Karpas-422 (cell line): Measurements from ENCODE around the gene SLC12A7. TPM values are rescaled to one million over a fixed set of nuclear protein-coding genes. Genes with fewer than 3 reads are reported as not detected.

Experiments used
- DNase-seq: peaks from one replicate; pipeline ENCODE4 v3.0.0-alpha.2; 2015
- H2AFZ ChIP-seq: fragments of 200-600 bp; sonication (generic); 2 replicates; pipeline ENCODE4 v1.6.1; 2014; ENCODE audit warnings: antibody characterized with exemption, low read length, mixed read lengths
- H3K27ac ChIP-seq: fragments of 200-600 bp; sonication (generic); 2 replicates; pipeline ENCODE4 v1.5.1; 2014; ENCODE audit warnings: mild to moderate bottlenecking, low read length, moderate library complexity
- H3K27me3 ChIP-seq: fragments of 200-600 bp; sonication (generic); 2 replicates; pipeline ENCODE4 v1.6.1; 2014; ENCODE audit warnings: low read length, mixed read lengths
- H3K36me3 ChIP-seq: fragments of 200-600 bp; sonication (generic); 2 replicates; pipeline ENCODE4 v1.6.1; 2014; ENCODE audit warnings: low read length, mixed read lengths; ENCODE audit not compliant: insufficient read depth
- H3K4me1 ChIP-seq: fragments of 200-600 bp; sonication (generic); 2 replicates; pipeline ENCODE4 v1.6.1; 2014; ENCODE audit warnings: mild to moderate bottlenecking, low read length, mixed read lengths
- H3K4me2 ChIP-seq: fragments of 200-600 bp; sonication (generic); 2 replicates; pipeline ENCODE4 v1.6.1; 2014; ENCODE audit warnings: low read length, low read depth, mild to moderate bottlenecking; ENCODE audit not compliant: poor library complexity, severe bottlenecking
- H3K4me3 ChIP-seq: fragments of 200-600 bp; sonication (generic); 2 replicates; pipeline ENCODE4 v1.5.1; 2014; ENCODE audit warnings: mild to moderate bottlenecking, antibody characterized with exemption, low read length, mixed read lengths
- H3K79me2 ChIP-seq: fragments of 200-600 bp; sonication (generic); 2 replicates; pipeline ENCODE4 v1.6.1; 2014; ENCODE audit warnings: mild to moderate bottlenecking, low read length, mixed read lengths
- H3K9ac ChIP-seq: fragments of 200-600 bp; sonication (generic); 2 replicates; pipeline ENCODE4 v1.6.0; 2014; ENCODE audit warnings: low read length
- H3K9me2 ChIP-seq: fragments of 200-600 bp; sonication (generic), shearing (Covaris generic); replicated peaks from 2 replicates; pipeline ENCODE4 v1.6.0; 2014; ENCODE audit warnings: mild to moderate bottlenecking, low read length, moderate library complexity; ENCODE audit not compliant: insufficient read depth
- H3K9me3 ChIP-seq: fragments of 300-700, 200-600 bp; sonication (generic); 2 replicates; pipeline ENCODE4 v1.6.1; 2014; ENCODE audit warnings: low read length, mixed read lengths
- H4K20me1 ChIP-seq: fragments of 200-600 bp; sonication (generic); 2 replicates; pipeline ENCODE4 v1.6.1; 2014; ENCODE audit warnings: mild to moderate bottlenecking, antibody characterized with exemption, low read length, low read depth; ENCODE audit not compliant: insufficient read depth
- total RNA-seq: library from RNA; depleted of rRNA; stranded (reverse); fragments of >200 nt; shearing (Covaris generic); gene quantifications from 2 replicates; pipeline ENCODE4 v1.2.3, GENCODE V29; 2014; ENCODE audit warnings: low replicate concordance

SLC12A7 gene
- total RNA-seq, 1 experiment from 2014 or later = not detected

DNA sequence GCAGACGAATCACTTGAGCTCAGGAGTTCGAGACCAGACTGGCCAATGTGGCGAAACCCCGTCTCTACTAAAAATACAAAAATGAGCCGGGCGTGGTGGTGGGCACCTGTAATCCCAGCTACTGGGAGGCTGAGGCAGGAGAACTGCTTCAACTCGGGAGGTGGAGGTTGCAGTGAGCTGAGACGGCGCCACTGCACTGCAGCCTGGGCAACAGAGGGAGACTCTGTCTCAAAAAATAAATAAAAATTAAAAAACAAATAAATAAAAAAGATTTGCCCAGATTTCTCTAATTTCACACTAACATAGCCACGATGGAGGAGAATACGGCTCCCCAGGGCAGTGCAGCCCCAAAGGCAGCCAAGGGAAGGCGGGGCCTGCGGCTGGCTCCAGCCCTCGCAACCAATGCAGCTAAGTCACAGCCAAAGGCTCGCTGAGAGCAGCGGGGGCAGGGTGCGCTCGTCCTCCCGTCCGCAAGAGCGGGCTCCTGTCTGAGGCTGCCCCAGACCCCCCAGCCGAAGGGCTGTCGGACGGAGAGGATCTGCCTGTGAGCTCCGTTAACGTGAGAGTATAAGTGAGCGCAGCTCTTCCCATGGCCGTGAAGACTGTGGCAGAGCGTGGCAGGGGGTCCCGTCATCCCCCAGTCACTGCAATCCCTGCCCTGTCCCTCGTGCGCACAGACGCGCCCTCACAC, 43.5 kb downstream of the SLC12A7 start:
- no peaks in the 10 kb centered on the region for H3K36me3 ChIP-seq

DNA sequence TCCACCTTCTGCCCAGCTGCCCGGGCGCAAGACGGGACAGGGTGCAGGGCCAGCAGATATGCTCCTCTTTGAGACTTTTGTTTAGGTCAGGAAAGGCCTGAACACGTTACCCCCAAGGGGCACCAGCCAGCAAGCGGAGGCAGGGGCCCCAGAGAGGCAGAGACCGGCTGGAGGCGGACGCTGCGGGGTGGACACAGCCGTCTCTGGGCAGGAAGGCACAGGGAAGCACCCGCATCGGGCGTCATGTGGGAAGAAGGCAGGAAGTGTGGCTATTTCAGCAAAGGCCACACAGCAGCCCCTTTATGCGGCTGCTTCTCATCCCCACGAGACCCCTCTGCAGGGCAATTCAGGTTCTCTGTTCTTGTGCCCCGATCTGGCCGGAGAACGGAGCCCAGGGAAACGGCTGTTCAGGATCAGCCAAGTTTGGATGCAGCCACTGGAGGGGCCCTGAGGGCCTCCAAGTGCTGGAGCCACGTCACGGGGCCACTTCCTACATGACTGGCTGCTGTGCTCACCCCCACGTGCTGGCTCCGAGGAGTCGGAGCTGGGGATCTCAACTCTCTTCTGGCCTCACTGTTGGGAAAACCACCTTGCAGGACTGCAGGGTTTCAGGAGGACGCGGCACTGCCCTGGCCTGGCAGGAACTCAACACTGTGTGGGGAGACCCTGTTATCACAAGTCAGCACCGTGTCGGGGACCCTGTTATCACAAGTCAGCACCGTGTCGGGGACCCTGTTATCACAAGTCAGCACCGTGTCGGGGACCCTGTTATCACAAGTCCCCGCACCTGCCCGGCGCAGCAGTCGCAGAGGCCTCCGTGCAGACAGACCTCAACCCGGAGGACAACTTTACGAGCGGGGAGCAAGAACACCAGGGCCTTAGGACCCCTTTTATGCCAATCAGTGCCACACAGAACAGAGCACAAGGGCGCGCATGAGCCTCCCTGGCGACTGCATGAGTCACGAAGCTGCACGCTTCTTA, 44.4 kb downstream of the SLC12A7 start:
- Histone ChIP-seq H3K36me3 (no peaks in the 10 kb centered on the region), H3K9me3 (no peaks in the 10 kb centered on the region), H3K27ac (no peak overlapping the region), H3K9me2 (no peaks in the 10 kb centered on the region), H3K27me3 (no peaks in the 10 kb centered on the region), H3K4me1 (no peaks in the 10 kb centered on the region), H3K4me3 (no peak overlapping the region), H3K4me2 (no peak overlapping the region), H4K20me1 (no peaks in the 10 kb centered on the region), H3K79me2 (no peaks in the 10 kb centered on the region), H2AFZ (no peak overlapping the region), H3K9ac (no peak overlapping the region)
- DNase-seq = no peak

More for the DNA sequence above, 43.5 kb downstream of the SLC12A7 start:
- Histone ChIP-seq H3K4me3 (no peak overlapping the region), H3K27ac (no peak overlapping the region), H4K20me1 (no peaks in the 10 kb centered on the region), H3K27me3 (no peaks in the 10 kb centered on the region), H3K9me2 (no peaks in the 10 kb centered on the region), H2AFZ (no peak overlapping the region), H3K4me2 (no peak overlapping the region), H3K9ac (no peak overlapping the region), H3K79me2 (no peaks in the 10 kb centered on the region), H3K4me1 (no peaks in the 10 kb centered on the region), H3K9me3 (no peaks in the 10 kb centered on the region)
- no peak for DNase-seq

DNA sequence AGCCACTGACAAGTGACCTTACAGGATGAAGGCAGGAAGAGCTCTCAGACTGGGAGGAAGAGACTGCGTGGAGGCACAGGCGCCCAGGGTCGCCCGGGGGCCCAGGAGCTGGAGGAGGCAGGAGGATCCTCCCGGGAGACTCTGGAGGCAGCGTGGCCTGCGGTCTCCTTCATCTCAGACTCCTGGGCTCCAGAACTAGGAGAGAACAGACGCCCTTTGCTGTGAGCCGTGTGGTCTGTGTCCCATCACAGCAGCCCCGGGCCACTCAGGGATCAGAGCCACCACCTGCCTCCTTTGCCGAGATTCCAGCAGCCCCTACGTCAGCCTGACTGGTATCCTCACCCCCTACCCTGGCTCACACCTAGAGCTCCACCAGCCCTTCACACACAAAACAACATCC, 45.2 kb downstream of the SLC12A7 start:
- no peaks in the 10 kb centered on the region for H3K79me2 ChIP-seq
- H3K4me1 ChIP-seq = no peaks in the 10 kb centered on the region
- DNase-seq = no peak
- H3K9ac ChIP-seq = no peak overlapping the region
- no peak overlapping the region for H3K27ac ChIP-seq
- H3K36me3 ChIP-seq = no peaks in the 10 kb centered on the region
- H2AFZ ChIP-seq = no peak overlapping the region
- H3K27me3 ChIP-seq = no peaks in the 10 kb centered on the region
- no peaks in the 10 kb centered on the region for H4K20me1 ChIP-seq
- H3K4me2 ChIP-seq = no peak overlapping the region
- H3K9me2 ChIP-seq = no peaks in the 10 kb centered on the region
- no peaks in the 10 kb centered on the region for H3K9me3 ChIP-seq
- no peak overlapping the region for H3K4me3 ChIP-seq

DNA sequence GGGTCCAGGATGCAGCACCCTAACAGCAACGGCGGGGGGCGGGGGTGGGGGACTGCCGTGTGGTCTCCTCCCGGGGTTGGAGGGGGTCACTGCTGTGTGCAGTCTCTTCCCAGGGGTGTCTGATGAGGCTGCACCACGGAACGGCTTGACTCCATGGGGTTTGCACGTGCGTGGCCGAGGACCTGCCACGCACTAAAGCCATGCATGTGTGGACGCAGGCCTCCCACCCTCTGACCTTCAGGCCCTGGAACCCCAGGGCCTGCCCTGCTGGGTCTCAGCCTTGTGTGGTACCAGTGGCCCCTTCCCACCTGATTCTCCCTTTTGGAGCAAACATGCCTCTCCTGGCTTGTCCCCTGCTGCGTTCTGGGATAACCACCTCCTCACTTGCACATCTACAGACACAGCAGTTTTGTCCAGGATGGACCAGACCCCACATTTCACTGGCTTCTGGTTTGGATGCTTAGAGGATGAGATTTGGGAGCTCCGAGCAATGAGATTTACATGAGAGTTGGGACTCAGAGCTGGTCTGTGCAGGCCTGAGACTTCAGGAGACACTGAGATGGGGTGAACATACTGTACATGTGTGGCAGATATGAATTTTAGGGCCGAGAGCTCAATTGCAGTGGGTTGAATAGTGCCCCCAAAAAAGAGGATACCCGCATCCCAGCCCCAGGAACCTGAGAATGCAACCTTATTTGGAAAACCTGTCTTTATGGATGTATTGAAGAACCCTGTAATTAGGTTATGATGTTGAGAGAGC, 45.8 kb downstream of the SLC12A7 start:
- H3K36me3 ChIP-seq = no peaks in the 10 kb centered on the region
- H3K79me2 ChIP-seq = no peaks in the 10 kb centered on the region
- DNase-seq = no peak

DNA sequence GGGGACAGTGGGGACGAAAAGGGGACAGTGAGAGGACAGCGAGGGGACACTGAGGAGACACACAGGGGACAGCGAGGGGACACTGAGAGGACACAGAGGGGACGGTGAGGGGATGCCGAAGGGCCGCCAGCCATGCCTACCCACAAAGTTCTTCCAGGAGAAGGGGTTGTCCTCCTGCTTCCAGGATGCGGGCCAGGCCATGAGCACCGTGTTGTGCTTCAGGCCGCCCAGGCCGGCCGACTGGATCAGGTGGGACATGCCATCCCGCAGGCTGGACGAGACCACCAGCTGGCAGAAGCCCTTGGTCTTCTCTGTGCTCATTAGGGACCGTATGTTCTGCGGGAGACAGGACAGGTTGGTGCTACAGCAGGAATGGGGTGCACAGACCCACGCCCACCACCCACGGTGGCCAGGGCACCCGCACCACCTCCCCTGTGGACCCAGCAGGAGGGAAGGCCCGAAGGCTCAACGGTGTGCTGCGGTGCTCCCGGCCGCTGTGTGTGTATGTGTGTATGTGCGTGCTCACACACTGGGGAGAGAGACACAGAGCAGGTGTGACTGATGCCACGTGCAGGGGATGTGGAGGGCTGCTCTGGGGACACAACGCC, 46.6 kb downstream of the SLC12A7 start:
- Histone ChIP-seq H3K4me3 (no peak overlapping the region), H3K4me2 (no peak overlapping the region), H4K20me1 (no peaks in the 10 kb centered on the region), H3K27me3 (no peaks in the 10 kb centered on the region), H2AFZ (no peak overlapping the region), H3K79me2 (no peaks in the 10 kb centered on the region), H3K9ac (no peak overlapping the region), H3K9me3 (no peaks in the 10 kb centered on the region), H3K9me2 (no peaks in the 10 kb centered on the region), H3K27ac (no peak overlapping the region), H3K4me1 (no peaks in the 10 kb centered on the region), H3K36me3 (no peaks in the 10 kb centered on the region)
- no peak for DNase-seq

More for the DNA sequence above, 45.8 kb downstream of the SLC12A7 start:
- Histone ChIP-seq H3K27ac (no peak overlapping the region), H3K9ac (no peak overlapping the region), H4K20me1 (no peaks in the 10 kb centered on the region), H2AFZ (no peak overlapping the region), H3K9me2 (no peaks in the 10 kb centered on the region), H3K4me3 (no peak overlapping the region), H3K4me1 (no peaks in the 10 kb centered on the region), H3K4me2 (no peak overlapping the region), H3K9me3 (no peaks in the 10 kb centered on the region), H3K27me3 (no peaks in the 10 kb centered on the region)

DNA sequence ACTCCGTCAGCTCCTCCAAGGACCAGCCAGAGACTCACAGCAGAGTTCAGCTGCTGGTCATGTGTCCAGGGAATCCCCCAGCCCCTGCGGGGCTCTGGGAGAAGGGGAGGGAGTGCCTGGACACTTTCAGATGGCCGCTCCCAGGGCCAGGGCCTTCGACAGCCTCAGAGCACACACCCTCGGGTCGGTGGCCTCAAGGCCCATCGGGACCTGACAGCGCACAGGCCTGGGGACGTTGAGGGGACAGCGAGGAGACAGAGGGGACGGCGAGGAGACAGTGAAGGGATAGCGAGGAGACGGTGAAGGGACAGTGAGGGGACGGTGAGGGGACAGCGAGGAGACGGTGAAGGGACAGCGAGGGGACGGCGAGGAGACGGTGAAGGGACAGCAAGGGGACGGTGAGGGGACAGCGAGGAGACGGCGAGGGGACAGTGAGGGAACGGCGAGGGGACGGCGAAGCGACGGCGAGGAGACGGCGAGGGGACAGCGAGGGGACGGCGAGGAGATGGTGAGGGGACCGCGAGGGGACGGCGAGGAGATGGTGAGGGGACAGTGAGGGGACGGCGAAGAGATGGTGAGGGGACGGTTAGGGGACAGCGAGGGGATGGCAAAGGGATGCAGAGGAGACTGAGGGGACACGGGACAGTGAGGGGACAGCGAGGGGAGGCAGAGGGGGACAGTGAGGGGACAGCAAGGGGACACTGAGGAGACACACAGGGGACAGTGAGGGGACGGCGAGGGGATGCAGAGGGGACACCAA, 47.3 kb downstream of the SLC12A7 start:
- no peaks in the 10 kb centered on the region for H3K9me2 ChIP-seq
- no peaks in the 10 kb centered on the region for H3K27me3 ChIP-seq
- no peaks in the 10 kb centered on the region for H4K20me1 ChIP-seq
- H3K27ac ChIP-seq = no peak overlapping the region
- no peak overlapping the region for H2AFZ ChIP-seq
- H3K9me3 ChIP-seq = no peaks in the 10 kb centered on the region
- H3K79me2 ChIP-seq = no peaks in the 10 kb centered on the region
- no peak overlapping the region for H3K4me2 ChIP-seq
- no peaks in the 10 kb centered on the region for H3K36me3 ChIP-seq
- H3K4me3 ChIP-seq = no peak overlapping the region
- no peak overlapping the region for H3K9ac ChIP-seq
- no peak for DNase-seq
- no peaks in the 10 kb centered on the region for H3K4me1 ChIP-seq

DNA sequence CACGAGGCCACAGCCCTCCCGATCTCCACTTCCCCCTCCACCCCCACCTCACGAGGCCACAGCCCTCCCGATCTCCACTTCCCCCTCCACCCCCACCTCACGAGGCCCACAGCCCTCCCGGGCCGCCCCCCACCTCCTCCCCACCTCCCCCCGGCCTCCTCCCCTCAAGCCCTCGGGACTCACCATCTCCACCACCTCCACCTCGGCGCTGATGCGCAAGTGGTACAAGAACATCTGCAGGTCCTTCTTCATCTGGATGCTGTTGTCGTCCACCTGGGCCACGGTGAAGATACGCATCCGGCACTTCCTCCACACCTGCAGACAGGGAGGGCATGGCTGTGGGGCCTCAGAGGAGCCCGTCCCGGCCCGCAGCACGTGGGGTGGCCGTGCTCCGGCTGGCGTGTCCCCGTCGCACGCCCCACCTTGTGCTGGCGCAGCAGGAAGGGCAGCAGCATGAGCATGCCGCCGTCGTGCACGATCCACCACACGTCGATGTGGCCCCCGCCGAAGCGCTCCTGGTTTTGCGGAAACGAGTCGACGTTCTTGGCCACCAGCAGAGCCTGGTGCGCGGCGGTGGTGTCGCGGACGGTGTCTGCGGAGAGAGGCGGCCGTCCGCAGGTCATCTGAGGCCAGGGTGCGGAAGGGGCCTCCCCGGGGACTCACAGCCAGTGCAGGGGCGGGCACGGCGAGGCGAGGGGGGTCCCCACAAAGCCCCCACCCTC, 48.0 kb downstream of the SLC12A7 start:
- H3K4me2 ChIP-seq = no peak overlapping the region
- no peak overlapping the region for H3K9ac ChIP-seq
- no peak for DNase-seq
- no peak overlapping the region for H2AFZ ChIP-seq
- no peak overlapping the region for H3K27ac ChIP-seq
- no peaks in the 10 kb centered on the region for H3K9me2 ChIP-seq
- no peaks in the 10 kb centered on the region for H3K27me3 ChIP-seq
- no peaks in the 10 kb centered on the region for H3K36me3 ChIP-seq
- no peaks in the 10 kb centered on the region for H4K20me1 ChIP-seq
- H3K4me3 ChIP-seq = no peak overlapping the region
- H3K79me2 ChIP-seq = no peaks in the 10 kb centered on the region
- no peaks in the 10 kb centered on the region for H3K9me3 ChIP-seq
- H3K4me1 ChIP-seq = no peaks in the 10 kb centered on the region
